Lower leg skin (tissue), 3 donors: ENCODE results near the gene CLCNKB.

Source experiments
- POLR2A ChIP-seq, 2 donors: fragments of 450-650 bp; IDR thresholded peaks; one replicate each; pipeline ENCODE4 v1.6.1; 2016 to 2017; ENCODE audit warnings: antibody characterized with exemption in 2 of 2, mild to moderate bottlenecking in 1 of 2, moderate library complexity in 1 of 2
- TF ChIP-seq, protein P1 (sequence below), 3 donors: fragments of 450-650 bp; IDR thresholded peaks; one replicate each; pipeline ENCODE4 v1.5.1; 2016; ENCODE audit warnings: antibody characterized with exemption in 3 of 3, mild to moderate bottlenecking in 3 of 3, moderate library complexity in 2 of 3

DNA sequence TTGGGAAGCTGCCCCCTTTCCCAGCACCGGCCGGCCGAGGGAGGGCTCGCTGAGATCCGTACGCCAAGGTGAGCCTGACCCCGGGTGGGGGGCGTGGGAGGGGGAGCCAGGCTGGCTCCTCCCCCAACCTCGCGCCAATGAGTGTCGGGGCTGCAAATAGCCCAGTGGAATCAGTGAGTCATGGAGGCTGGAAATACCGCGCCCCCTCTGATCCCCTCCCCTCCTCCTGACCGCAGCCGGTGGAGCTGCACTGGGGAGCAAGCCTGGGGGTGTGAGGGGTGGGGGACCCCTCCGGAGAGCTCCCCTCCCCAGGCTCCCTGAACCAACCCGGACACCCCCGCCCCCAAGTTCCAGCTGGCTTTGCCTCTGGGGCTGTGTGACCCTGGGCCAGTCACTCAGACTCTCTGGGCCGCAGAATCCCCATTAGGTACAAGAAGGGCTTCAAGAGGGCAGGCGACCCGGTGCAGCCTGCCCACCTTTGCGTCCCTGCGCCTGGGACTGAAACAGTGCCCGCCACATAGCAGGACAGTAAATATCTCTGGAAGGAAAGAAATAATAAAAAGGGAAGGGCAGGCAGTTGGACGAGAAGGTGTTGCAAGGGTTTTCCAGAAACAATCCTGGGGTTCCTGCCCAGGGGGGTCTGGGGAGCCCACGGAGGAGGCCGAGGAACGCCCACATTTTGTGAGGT, 30.2 kb upstream of the CLCNKB start:
- TF ChIP-seq, protein P1, sequence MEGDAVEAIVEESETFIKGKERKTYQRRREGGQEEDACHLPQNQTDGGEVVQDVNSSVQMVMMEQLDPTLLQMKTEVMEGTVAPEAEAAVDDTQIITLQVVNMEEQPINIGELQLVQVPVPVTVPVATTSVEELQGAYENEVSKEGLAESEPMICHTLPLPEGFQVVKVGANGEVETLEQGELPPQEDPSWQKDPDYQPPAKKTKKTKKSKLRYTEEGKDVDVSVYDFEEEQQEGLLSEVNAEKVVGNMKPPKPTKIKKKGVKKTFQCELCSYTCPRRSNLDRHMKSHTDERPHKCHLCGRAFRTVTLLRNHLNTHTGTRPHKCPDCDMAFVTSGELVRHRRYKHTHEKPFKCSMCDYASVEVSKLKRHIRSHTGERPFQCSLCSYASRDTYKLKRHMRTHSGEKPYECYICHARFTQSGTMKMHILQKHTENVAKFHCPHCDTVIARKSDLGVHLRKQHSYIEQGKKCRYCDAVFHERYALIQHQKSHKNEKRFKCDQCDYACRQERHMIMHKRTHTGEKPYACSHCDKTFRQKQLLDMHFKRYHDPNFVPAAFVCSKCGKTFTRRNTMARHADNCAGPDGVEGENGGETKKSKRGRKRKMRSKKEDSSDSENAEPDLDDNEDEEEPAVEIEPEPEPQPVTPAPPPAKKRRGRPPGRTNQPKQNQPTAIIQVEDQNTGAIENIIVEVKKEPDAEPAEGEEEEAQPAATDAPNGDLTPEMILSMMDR (IDR thresholded peaks at IDR 0.05) = no peak
- TF ChIP-seq POLR2A (IDR thresholded peaks at IDR 0.05) = no peak
